Peyer's patch (tissue), 4 donors: Measurements from ENCODE around the gene CHST8.

Source experiments
- POLR2A ChIP-seq, 2 donors: fragments of 450-650 bp; IDR thresholded peaks; one replicate each; pipeline ENCODE4 v1.5.1; 2017; ENCODE audit warnings: antibody characterized with exemption in 2 of 2, mild to moderate bottlenecking in 2 of 2, moderate library complexity in 2 of 2
- TF ChIP-seq, protein P1 (sequence below), 6 experiments: fragments of 450-650 bp in 4 of 6; fragments of 200-600 bp in 2 of 6; sonication (generic) in 1 of 6; IDR thresholded peaks; one replicate each; pipeline ENCODE4 v1.5.1; 2017 to 2019; ENCODE audit warnings: antibody characterized with exemption in 6 of 6, mild to moderate bottlenecking in 3 of 6, moderate library complexity in 1 of 6

DNA sequence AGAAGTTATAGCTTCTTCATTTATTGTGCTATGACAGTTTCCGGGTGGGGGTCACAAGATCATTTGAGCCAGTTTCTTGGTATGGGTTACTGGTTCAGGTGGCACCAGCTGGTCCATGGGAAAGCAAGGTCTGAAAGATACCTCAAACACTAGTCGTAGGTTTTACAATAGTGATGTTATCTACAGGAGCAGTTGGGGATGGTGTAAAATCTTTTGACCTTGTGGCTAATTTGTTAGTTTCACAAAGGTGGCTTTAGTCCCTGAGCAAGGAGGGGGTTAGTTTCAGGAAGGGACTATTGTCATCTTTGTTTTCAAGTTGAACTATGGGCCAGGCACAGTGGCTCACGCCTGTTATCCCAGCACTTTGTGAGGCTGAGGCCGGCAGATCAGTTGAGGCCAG is 24.6 kb downstream of the CHST8 start:
- TF ChIP-seq, protein P1, sequence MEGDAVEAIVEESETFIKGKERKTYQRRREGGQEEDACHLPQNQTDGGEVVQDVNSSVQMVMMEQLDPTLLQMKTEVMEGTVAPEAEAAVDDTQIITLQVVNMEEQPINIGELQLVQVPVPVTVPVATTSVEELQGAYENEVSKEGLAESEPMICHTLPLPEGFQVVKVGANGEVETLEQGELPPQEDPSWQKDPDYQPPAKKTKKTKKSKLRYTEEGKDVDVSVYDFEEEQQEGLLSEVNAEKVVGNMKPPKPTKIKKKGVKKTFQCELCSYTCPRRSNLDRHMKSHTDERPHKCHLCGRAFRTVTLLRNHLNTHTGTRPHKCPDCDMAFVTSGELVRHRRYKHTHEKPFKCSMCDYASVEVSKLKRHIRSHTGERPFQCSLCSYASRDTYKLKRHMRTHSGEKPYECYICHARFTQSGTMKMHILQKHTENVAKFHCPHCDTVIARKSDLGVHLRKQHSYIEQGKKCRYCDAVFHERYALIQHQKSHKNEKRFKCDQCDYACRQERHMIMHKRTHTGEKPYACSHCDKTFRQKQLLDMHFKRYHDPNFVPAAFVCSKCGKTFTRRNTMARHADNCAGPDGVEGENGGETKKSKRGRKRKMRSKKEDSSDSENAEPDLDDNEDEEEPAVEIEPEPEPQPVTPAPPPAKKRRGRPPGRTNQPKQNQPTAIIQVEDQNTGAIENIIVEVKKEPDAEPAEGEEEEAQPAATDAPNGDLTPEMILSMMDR (IDR thresholded peaks at IDR 0.05), result no peak
- no peak for TF ChIP-seq POLR2A (IDR thresholded peaks at IDR 0.05)
